GM12878 (cell line): ENCODE measurements around the gene LTBP3. TPM values are rescaled to one million over a fixed set of nuclear protein-coding genes. Genes with fewer than 3 reads are reported as not detected.

Source experiments
- ATAC-seq: fragments of 200-7000 bp; cut with Tn5 transposase; 3 replicates; pipeline ENCODE4 v1.9.1; 2020; ENCODE audit warnings: mild to moderate bottlenecking, moderate library complexity
- BruUV-seq: library from RNA; stranded (reverse); fragments of 400-500 nt; replicated peaks from 2 replicates; lab custom pipeline; 2021; lab: Mats Ljungman, UMichigan
- CTCF ChIA-PET: fragments of 300-600 bp; sonication (Branson Sonifier 250); formaldehyde crosslinking; extraction: SDS; loops from one replicate; lab custom pipeline; 2021; ENCODE audit warnings: inconsistent platforms; lab: Yijun Ruan, JAX
- POLR2A ChIA-PET: fragments of 350-600 bp; formaldehyde crosslinking; extraction: SDS; loops from one replicate; lab custom pipeline; 2021; ENCODE audit warnings: inconsistent platforms; lab: Charles Lee
- RAD21 ChIA-PET: fragments of 300-600 bp; sonication (Branson Sonifier 250); formaldehyde crosslinking; loops from one replicate; lab custom pipeline; 2023; ENCODE audit warnings: antibody characterized with exemption; ENCODE audit not compliant: unreplicated experiment; lab: Charles Lee
- SMC1A ChIA-PET: fragments of 300-600 bp; sonication (Branson Sonifier 250); formaldehyde crosslinking; loops from one replicate; lab custom pipeline; 2023; ENCODE audit not compliant: unreplicated experiment, uncharacterized antibody; lab: Charles Lee
- DNase-seq: peaks from one replicate; pipeline ENCODE4 v3.0.0-alpha.2; 2011; ENCODE audit warnings: low read depth, low spot score
- FAIRE-seq: peaks from 3 replicates; lab custom pipeline; 2011; peaks lifted over from hg19 to GRCh38; lab: Jason Lieb, UNC
- H2AFZ ChIP-seq: 2 replicates; pipeline ENCODE4 v1.6.0; 2011; ENCODE audit warnings: low read depth, low read length, control low read depth; ENCODE audit not compliant: control insufficient read depth
- H3K27ac ChIP-seq: 2 replicates; pipeline ENCODE4 v1.5.1; 2011; ENCODE audit warnings: control low read depth; ENCODE audit not compliant: control insufficient read depth, insufficient read depth
- H3K27me3 ChIP-seq, 2 experiments: replicated peaks in 1 of 2; 2 replicates each; pipeline versions ENCODE4 v1.6.0 to v1.6.1; 2011; ENCODE audit warnings: low read length in 1 of 2; ENCODE audit not compliant: control insufficient read depth in 2 of 2, insufficient read depth in 2 of 2
- H3K36me3 ChIP-seq, 2 experiments: 2 replicates each; pipeline ENCODE4 v1.5.1; 2011; ENCODE audit warnings: low read length in 1 of 2; ENCODE audit not compliant: control insufficient read depth in 2 of 2, insufficient read depth in 2 of 2
- H3K4me1 ChIP-seq: 2 replicates; pipeline ENCODE4 v1.6.1; 2011; ENCODE audit warnings: mild to moderate bottlenecking, low read length, moderate library complexity, mixed read lengths; ENCODE audit not compliant: control insufficient read depth, insufficient read depth
- H3K4me2 ChIP-seq: 2 replicates; pipeline ENCODE4 v1.6.0; 2011; ENCODE audit warnings: control low read depth; ENCODE audit not compliant: control insufficient read depth, insufficient read depth
- H3K4me3 ChIP-seq: fragments of 200-600 bp; sonication (generic); 2 replicates; pipeline ENCODE4 v1.5.1; 2016
- H3K79me2 ChIP-seq: 2 replicates; pipeline ENCODE4 v1.6.0; 2011; ENCODE audit warnings: low read length; ENCODE audit not compliant: control insufficient read depth, insufficient read depth
- H3K9ac ChIP-seq: 2 replicates; pipeline ENCODE4 v1.8.0; 2011; ENCODE audit warnings: low read length, control low read depth, mixed read lengths; ENCODE audit not compliant: control insufficient read depth, insufficient read depth
- H3K9me3 ChIP-seq: replicated peaks from 3 replicates; pipeline ENCODE4 v1.5.1; 2011; ENCODE audit warnings: mild to moderate bottlenecking, low read length; ENCODE audit not compliant: control insufficient read depth, insufficient read depth
- H4K20me1 ChIP-seq: 2 replicates; pipeline ENCODE4 v1.6.0; 2011; ENCODE audit not compliant: control insufficient read depth, insufficient read depth
- ATF3 ChIP-seq: IDR thresholded peaks from 2 replicates; pipeline ENCODE4 v1.6.1; 2011; ENCODE audit warnings: low read depth, mild to moderate bottlenecking, low read length, moderate library complexity, borderline replicate concordance; ENCODE audit errors: extremely low read depth
- CBFB ChIP-seq: IDR thresholded peaks from 2 replicates; pipeline ENCODE4 v1.6.1; 2016; ENCODE audit warnings: antibody characterized with exemption, low read depth
- FOXK2 ChIP-seq: fragments of 450-650 bp; IDR thresholded peaks from 2 replicates; pipeline ENCODE4 v1.6.1; 2017; ENCODE audit warnings: mild to moderate bottlenecking, moderate library complexity
- GABPA ChIP-seq: IDR thresholded peaks from 2 replicates; pipeline ENCODE4 v1.6.1; 2014; ENCODE audit warnings: antibody characterized with exemption, low read depth, mild to moderate bottlenecking, inconsistent platforms
- HDGF ChIP-seq: fragments of 450-650 bp; IDR thresholded peaks from 2 replicates; pipeline ENCODE4 v1.6.1; 2016; ENCODE audit warnings: antibody characterized with exemption
- MEF2B ChIP-seq: fragments of 450-650 bp; IDR thresholded peaks from 2 replicates; pipeline ENCODE4 v1.6.1; 2018; ENCODE audit warnings: mild to moderate bottlenecking, moderate library complexity; ENCODE audit not compliant: partially characterized antibody, poor library complexity, severe bottlenecking
- MYB ChIP-seq: fragments of 150-350 bp; IDR thresholded peaks from 2 replicates; pipeline ENCODE4 v1.6.1; 2014; ENCODE audit warnings: mild to moderate bottlenecking, low read depth, low read length, borderline replicate concordance
- NBN ChIP-seq: fragments of 450-650 bp; IDR thresholded peaks from 2 replicates; pipeline ENCODE4 v1.6.1; 2016
- NFIC ChIP-seq: IDR thresholded peaks from 2 replicates; pipeline ENCODE4 v1.6.1; 2012; ENCODE audit warnings: low read depth, mild to moderate bottlenecking, inconsistent platforms, low read length, moderate library complexity
- POU2F2 ChIP-seq: IDR thresholded peaks from 3 replicates; pipeline ENCODE4 v1.6.1; 2011; ENCODE audit warnings: low read depth, mild to moderate bottlenecking, low read length, borderline replicate concordance
- RAD51 ChIP-seq: fragments of 450-650 bp; IDR thresholded peaks from 2 replicates; pipeline ENCODE4 v1.6.1; 2016; ENCODE audit warnings: moderate library complexity, mild to moderate bottlenecking, inconsistent platforms
- RCOR1 ChIP-seq: conservative IDR thresholded peaks from 2 replicates; pipeline ENCODE4 v1.6.1; 2012; ENCODE audit warnings: low read depth, low read length, improper control_type of control experiment
- RELA ChIP-seq: fragments of 450-650 bp; IDR thresholded peaks from 2 replicates; pipeline ENCODE4 v1.8.0; 2014; ENCODE audit warnings: borderline replicate concordance; ENCODE audit not compliant: partially characterized antibody
- YBX1 ChIP-seq: fragments of 450-650 bp; IDR thresholded peaks from 2 replicates; pipeline ENCODE4 v1.6.1; 2016; ENCODE audit warnings: antibody characterized with exemption
- ZNF24 ChIP-seq: fragments of 450-650 bp; IDR thresholded peaks from 2 replicates; pipeline ENCODE4 v1.6.1; 2017; ENCODE audit warnings: antibody characterized with exemption, mild to moderate bottlenecking
- ZNF274 ChIP-seq: IDR thresholded peaks from one replicate; pipeline ENCODE4 v1.8.0; 2011; ENCODE audit not compliant: insufficient read length, insufficient read depth
- WGBS: methylation state at CpG from one replicate; pipeline ENCODE4 v1.1.6; 2016; ENCODE audit warnings: low lambda C conversion rate; ENCODE audit not compliant: insufficient replicate concordance, insufficient coverage; ENCODE audit errors: missing lambda C conversion rate; 5-methylcytosine and 5-hydroxymethylcytosine counted together
- in situ Hi-C: fragments of 300-500 bp; cut with MboI; formaldehyde crosslinking; loops from 9 replicates; pipeline ENCODE4 v1.14.3; 2018; ENCODE audit warnings: mixed read lengths
- intact Hi-C: fragments of 100-400 bp; cut with micrococcal nuclease; formaldehyde crosslinking; loops from one replicate; pipeline ENCODE4 v1.14.2; 2022; ENCODE audit not compliant: unreplicated experiment
- polyA plus RNA-seq, 11 experiments: library from polyadenylated mRNA; depleted of rRNA in 4 of 11; unstranded in 6 of 11; stranded (reverse) in 5 of 11; fragments of >200 nt; fragmentation: Nextera tagmentation in 4 of 11; fragmentation: Illumina TruSeq in 1 of 11; extraction: Ambion mirVana in 4 of 11; extraction: Trizol in 1 of 11; gene quantifications; 1 replicate in 1 of 11; 2 replicates in 10 of 11; pipeline versions ENCODE4 v1.2.1 to v1.2.3, GENCODE V29; 2011 to 2016; ENCODE audit warnings: inconsistent platforms in 2 of 11, missing spikeins in 2 of 11, low read depth in 1 of 11
- total RNA-seq, 4 experiments: library from RNA; depleted of rRNA in 3 of 4; stranded (reverse); fragments of >200 nt in 3 of 4; fragmentation: Illumina TruSeq in 1 of 4; extraction: Trizol in 1 of 4; gene quantifications; 2 replicates each; pipeline versions ENCODE4 v1.2.1 to v1.2.3, GENCODE V29; 2013 to 2021
- TF ChIP-seq, protein P1 (sequence below): fragments of 450-650 bp; IDR thresholded peaks from 2 replicates; pipeline ENCODE4 v1.6.1; 2017; ENCODE audit warnings: low read depth, mild to moderate bottlenecking, moderate library complexity
- TF ChIP-seq, protein P2 (sequence below): fragments of 450-650 bp; formaldehyde crosslinking; IDR thresholded peaks from 2 replicates; pipeline ENCODE4 v1.4.0; 2020; ENCODE audit warnings: mild to moderate bottlenecking, moderate library complexity

The LTBP3 gene
- total and polyA plus RNA-seq, 10 of the 15 experiments (the other 5 are each of a cell fraction or from before 2014, with no cell fraction given), result 2.2 to 12.2 (median 6.2) TPM; not detected in 2

DNA sequence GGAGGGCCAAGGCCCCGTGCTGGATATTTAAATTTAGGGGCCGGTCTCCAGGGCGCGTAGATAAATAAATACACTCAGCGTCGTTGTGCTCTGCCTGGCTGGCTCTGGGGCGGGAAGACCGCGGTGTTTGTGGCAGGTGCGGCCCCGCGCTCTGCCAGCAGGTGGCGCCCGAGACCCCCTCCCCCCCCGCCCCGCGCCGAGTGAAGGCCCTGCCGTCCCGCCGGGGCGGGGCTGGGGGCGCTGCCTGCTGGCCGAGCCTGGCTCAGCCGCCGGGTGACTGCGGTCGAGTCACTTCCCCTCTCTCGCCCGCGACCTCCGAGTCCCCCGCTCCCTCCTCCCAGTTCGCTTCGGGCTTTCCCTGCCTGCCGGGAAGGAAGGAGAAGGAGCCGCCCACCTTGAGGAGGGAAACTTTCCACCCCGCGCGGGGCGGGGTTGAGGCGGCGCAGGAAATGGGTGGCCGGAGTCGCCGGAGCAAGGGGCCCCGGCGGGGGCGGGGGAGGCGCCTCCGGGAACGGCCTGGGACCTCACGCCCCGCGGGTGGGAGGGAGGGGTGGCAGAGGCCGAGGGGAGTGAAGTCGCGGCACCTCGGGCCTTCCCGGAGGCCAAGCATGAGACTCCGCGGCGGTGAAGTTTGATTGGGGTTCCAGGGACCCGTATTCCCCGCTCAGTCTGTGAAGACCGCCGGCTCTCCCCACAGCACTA is 16.1 kb upstream of the LTBP3 start:
- FAIRE-seq, result peak; percentile 77
- BruUV-seq, result no TSS peak
- Histone ChIP-seq H3K79me2 (peaks cover 76% of the 10 kb centered on the region), H2AFZ (peak overlapping the region; percentile 43), H4K20me1 (no peaks in the 10 kb centered on the region; the same call in 1 of the 2 replicates), H3K27ac (peak overlapping the region; percentile 96), H3K9me3 (no peaks in the 10 kb centered on the region), H3K4me3 (peak overlapping the region; percentile 97), H3K4me1 (peaks cover 35% of the 10 kb centered on the region), H3K36me3 (peaks cover 1 to 2% of the 10 kb centered on the region in 2 experiments; a peak in 3 of 4 replicates), H3K27me3 (no peaks in the 10 kb centered on the region), H3K9ac (peak overlapping the region; percentile 64), H3K4me2 (peak overlapping the region; percentile 94)
- CTCF ChIA-PET, result interaction anchor here (1.5 to 5.7 kb wide), 8 partner anchors 14 to 206 kb away, joined by 4 to 130 read pairs (median 31); partner anchors contain the start of gene PCNX3
- POLR2A ChIA-PET, result interaction anchor here (1.4 to 4.9 kb wide), 4 partner anchors 14 to 83 kb away, joined by 3 to 129 read pairs (median 38); no protein-coding TSS in a partner anchor
- in situ Hi-C loops (no loop called here), intact Hi-C loops (loop anchor here (1.0 to 5.0 kb wide), 4 partner anchors 14 to 157 kb away; partner anchors contain the start of gene PCNX3)
- RAD21 ChIA-PET, result interaction anchor here (0.9 to 6.1 kb wide), 4 partner anchors 13 to 89 kb away, joined by 4 to 132 read pairs (median 34); partner anchors contain the start of gene RELA
- 2% methylated on average over 40 of the region's 67 CpGs for WGBS
- SMC1A ChIA-PET, result interaction anchor here (0.6 to 4.2 kb wide), 4 partner anchors 14 to 158 kb away, joined by 3 to 93 read pairs (median 13); no protein-coding TSS in a partner anchor
- DNase-seq, result peak; percentile 82
- peak; percentile 59 for ATAC-seq
- no peak for TF ChIP-seq ATF3
- TF ChIP-seq RELA, result no peak
- TF ChIP-seq RAD51, result no peak
- TF ChIP-seq CBFB, result peak; percentile 50; the same call in 1 of the 2 replicates
- no peak for TF ChIP-seq GABPA
- TF ChIP-seq ZNF274, result no peak
- no peak for TF ChIP-seq NFIC
- TF ChIP-seq, protein P1, sequence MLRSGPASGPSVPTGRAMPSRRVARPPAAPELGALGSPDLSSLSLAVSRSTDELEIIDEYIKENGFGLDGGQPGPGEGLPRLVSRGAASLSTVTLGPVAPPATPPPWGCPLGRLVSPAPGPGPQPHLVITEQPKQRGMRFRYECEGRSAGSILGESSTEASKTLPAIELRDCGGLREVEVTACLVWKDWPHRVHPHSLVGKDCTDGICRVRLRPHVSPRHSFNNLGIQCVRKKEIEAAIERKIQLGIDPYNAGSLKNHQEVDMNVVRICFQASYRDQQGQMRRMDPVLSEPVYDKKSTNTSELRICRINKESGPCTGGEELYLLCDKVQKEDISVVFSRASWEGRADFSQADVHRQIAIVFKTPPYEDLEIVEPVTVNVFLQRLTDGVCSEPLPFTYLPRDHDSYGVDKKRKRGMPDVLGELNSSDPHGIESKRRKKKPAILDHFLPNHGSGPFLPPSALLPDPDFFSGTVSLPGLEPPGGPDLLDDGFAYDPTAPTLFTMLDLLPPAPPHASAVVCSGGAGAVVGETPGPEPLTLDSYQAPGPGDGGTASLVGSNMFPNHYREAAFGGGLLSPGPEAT, result peak; percentile 90
- TF ChIP-seq HDGF, result 0 out of 2 replicates have a peak, but pooled peaks have one; percentile 21
- no peak for TF ChIP-seq POU2F2
- TF ChIP-seq MYB, result no peak
- TF ChIP-seq FOXK2, result no peak
- peak; percentile 56 for TF ChIP-seq MEF2B
- TF ChIP-seq NBN, result 0 out of 2 replicates have a peak, but pooled peaks have one; percentile 35
- no peak for TF ChIP-seq YBX1
- no peak for TF ChIP-seq RCOR1
- peak; percentile 75; the same call in 1 of the 2 replicates for TF ChIP-seq ZNF24
- TF ChIP-seq, protein P2, sequence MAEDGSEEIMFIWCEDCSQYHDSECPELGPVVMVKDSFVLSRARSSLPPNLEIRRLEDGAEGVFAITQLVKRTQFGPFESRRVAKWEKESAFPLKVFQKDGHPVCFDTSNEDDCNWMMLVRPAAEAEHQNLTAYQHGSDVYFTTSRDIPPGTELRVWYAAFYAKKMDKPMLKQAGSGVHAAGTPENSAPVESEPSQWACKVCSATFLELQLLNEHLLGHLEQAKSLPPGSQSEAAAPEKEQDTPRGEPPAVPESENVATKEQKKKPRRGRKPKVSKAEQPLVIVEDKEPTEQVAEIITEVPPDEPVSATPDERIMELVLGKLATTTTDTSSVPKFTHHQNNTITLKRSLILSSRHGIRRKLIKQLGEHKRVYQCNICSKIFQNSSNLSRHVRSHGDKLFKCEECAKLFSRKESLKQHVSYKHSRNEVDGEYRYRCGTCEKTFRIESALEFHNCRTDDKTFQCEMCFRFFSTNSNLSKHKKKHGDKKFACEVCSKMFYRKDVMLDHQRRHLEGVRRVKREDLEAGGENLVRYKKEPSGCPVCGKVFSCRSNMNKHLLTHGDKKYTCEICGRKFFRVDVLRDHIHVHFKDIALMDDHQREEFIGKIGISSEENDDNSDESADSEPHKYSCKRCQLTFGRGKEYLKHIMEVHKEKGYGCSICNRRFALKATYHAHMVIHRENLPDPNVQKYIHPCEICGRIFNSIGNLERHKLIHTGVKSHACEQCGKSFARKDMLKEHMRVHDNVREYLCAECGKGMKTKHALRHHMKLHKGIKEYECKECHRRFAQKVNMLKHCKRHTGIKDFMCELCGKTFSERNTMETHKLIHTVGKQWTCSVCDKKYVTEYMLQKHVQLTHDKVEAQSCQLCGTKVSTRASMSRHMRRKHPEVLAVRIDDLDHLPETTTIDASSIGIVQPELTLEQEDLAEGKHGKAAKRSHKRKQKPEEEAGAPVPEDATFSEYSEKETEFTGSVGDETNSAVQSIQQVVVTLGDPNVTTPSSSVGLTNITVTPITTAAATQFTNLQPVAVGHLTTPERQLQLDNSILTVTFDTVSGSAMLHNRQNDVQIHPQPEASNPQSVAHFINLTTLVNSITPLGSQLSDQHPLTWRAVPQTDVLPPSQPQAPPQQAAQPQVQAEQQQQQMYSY (CRISPR knock-in tag), result no peak
